K562 (cell line): ENCODE results near the gene MT1M. TPM values are rescaled to one million over a fixed set of nuclear protein-coding genes. Genes with fewer than 3 reads are reported as not detected.

ENCODE experiments used
- ATAC-seq: fragments of 200-7000 bp; cut with Tn5 transposase; 3 replicates; pipeline ENCODE4 v1.9.1; 2020; ENCODE audit warnings: moderate library complexity
- BruUV-seq: library from RNA; stranded (reverse); fragments of 400-500 nt; replicated peaks from 2 replicates; lab custom pipeline; 2021; lab: Mats Ljungman, UMichigan
- CTCF ChIA-PET: fragments of 300-600 bp; formaldehyde crosslinking; extraction: SDS; loops from one replicate; lab custom pipeline; 2021; ENCODE audit warnings: low intra/inter-chr PET ratio; lab: Yijun Ruan, JAX
- POLR2A ChIA-PET: fragments of 300-600, 350-650 bp; sonication (Branson Sonifier 250); formaldehyde crosslinking; extraction: SDS; loops from one replicate; lab custom pipeline; 2021; ENCODE audit warnings: antibody characterized with exemption, inconsistent platforms; lab: Yijun Ruan, JAX
- DNase-seq, 4 experiments: peaks; one replicate each; pipeline versions ENCODE4 v3.0.0 to v3.0.0-alpha.2; 2011 to 2018; ENCODE audit warnings: low spot score in 3 of 4, mixed read lengths in 3 of 4; ENCODE audit errors: extremely low read depth in 1 of 4
- FAIRE-seq: peaks from 2 replicates; lab custom pipeline; 2011; peaks lifted over from hg19 to GRCh38; lab: Jason Lieb, UNC
- H2AFZ ChIP-seq: 2 replicates; pipeline ENCODE4 v1.6.0; 2011; ENCODE audit warnings: low read depth, low read length, control low read depth, inconsistent platforms
- H3K27ac ChIP-seq: fragments of 200-600 bp; 3 replicates; pipeline ENCODE4 v1.8.0; 2011; ENCODE audit warnings: low read depth, mild to moderate bottlenecking, control low read depth, inconsistent platforms, low read length, moderate library complexity, mixed read lengths; ENCODE audit errors: extremely low read depth
- H3K27me3 ChIP-seq, 2 experiments: fragments of 300-600 bp in 1 of 2; 2 replicates in 1 of 2; 3 replicates in 1 of 2; pipeline versions ENCODE4 v1.6.0 to v1.8.0; 2011; ENCODE audit warnings: inconsistent platforms in 2 of 2, low read length in 2 of 2, mild to moderate bottlenecking in 1 of 2, mixed read lengths in 1 of 2, moderate library complexity in 1 of 2; ENCODE audit not compliant: control insufficient read depth in 2 of 2, insufficient read depth in 2 of 2
- H3K36me3 ChIP-seq: fragments of 300-600 bp; 3 replicates; pipeline ENCODE4 v1.8.0; 2011; ENCODE audit warnings: mild to moderate bottlenecking, low read length, inconsistent platforms; ENCODE audit not compliant: control insufficient read depth, insufficient read depth
- H3K4me1 ChIP-seq, 2 experiments: fragments of 200-600 bp in 1 of 2; replicated peaks in 1 of 2; 2 replicates in 1 of 2; 3 replicates in 1 of 2; pipeline versions ENCODE4 v1.5.1 to v1.8.0; 2011; ENCODE audit warnings: inconsistent platforms in 2 of 2, low read length in 2 of 2, mild to moderate bottlenecking in 1 of 2, mixed read lengths in 1 of 2, moderate library complexity in 1 of 2; ENCODE audit not compliant: control insufficient read depth in 2 of 2, insufficient read depth in 2 of 2
- H3K4me2 ChIP-seq: 2 replicates; pipeline ENCODE4 v1.6.1; 2011; ENCODE audit warnings: low read length, control low read depth, inconsistent platforms, mixed read lengths; ENCODE audit not compliant: insufficient read depth
- H3K4me3 ChIP-seq: fragments of 200-600 bp; sonication (generic), shearing (Covaris generic); 2 replicates; pipeline ENCODE4 v1.5.1; 2016; ENCODE audit warnings: control low read depth, inconsistent platforms
- H3K79me2 ChIP-seq: fragments of 200-600 bp; 3 replicates; pipeline ENCODE4 v1.8.0; 2011; ENCODE audit warnings: low read length, inconsistent platforms; ENCODE audit not compliant: control insufficient read depth, insufficient read depth
- H3K9ac ChIP-seq, 2 experiments: 2 replicates each; pipeline versions ENCODE4 v1.6.0 to v1.6.1; 2011; ENCODE audit warnings: low read depth in 2 of 2, low read length in 2 of 2, control low read depth in 1 of 2, inconsistent platforms in 1 of 2, mild to moderate bottlenecking in 1 of 2, mixed read lengths in 1 of 2; ENCODE audit not compliant: insufficient read depth in 1 of 2
- H3K9me1 ChIP-seq: one replicate; pipeline ENCODE4 v1.6.0; 2011; ENCODE audit warnings: inconsistent platforms, mild to moderate bottlenecking, low read length, moderate library complexity; ENCODE audit not compliant: control insufficient read depth, insufficient read depth
- H3K9me3 ChIP-seq: replicated peaks from 2 replicates; pipeline ENCODE4 v1.5.1; 2011; ENCODE audit warnings: low read depth, low read length, inconsistent platforms; ENCODE audit not compliant: control insufficient read depth, insufficient read depth
- H4K20me1 ChIP-seq: replicated peaks from 2 replicates; pipeline ENCODE4 v1.6.1; 2011; ENCODE audit warnings: low read length, inconsistent platforms, mixed read lengths; ENCODE audit not compliant: control insufficient read depth, insufficient read depth
- BCOR ChIP-seq: fragments of 450-650 bp; IDR thresholded peaks from 2 replicates; pipeline ENCODE4 v1.6.1; 2016
- FOXM1 ChIP-seq, 2 experiments: fragments of 450-650 bp in 1 of 2; sonication (generic) in 1 of 2; formaldehyde crosslinking in 1 of 2; IDR thresholded peaks; 2 replicates each; pipeline versions ENCODE4 v1.6.1 to v1.9.0; 2017 to 2022; ENCODE audit warnings: low read depth in 2 of 2, mild to moderate bottlenecking in 2 of 2, missing genetic modification reagents in 1 of 2, moderate library complexity in 1 of 2
- FOXP1 ChIP-seq: sonication (generic); formaldehyde crosslinking; IDR thresholded peaks from 2 replicates; pipeline ENCODE4 v1.8.0; 2022; ENCODE audit warnings: mild to moderate bottlenecking, missing genetic modification reagents
- GTF2A2 ChIP-seq: IDR thresholded peaks from 2 replicates; pipeline ENCODE4 v1.6.1; 2016; ENCODE audit warnings: mild to moderate bottlenecking, missing genetic modification characterization, missing compliant biosample characterization
- GTF2E2 ChIP-seq: fragments of 200-800 bp; sonication (Bioruptor generic); IDR thresholded peaks from 2 replicates; pipeline ENCODE4 v1.6.1; 2016; ENCODE audit warnings: missing genetic modification characterization, missing compliant biosample characterization
- HDAC2 ChIP-seq: fragments of 450-650 bp; IDR thresholded peaks from 2 replicates; pipeline ENCODE4 v1.6.1; 2016; ENCODE audit warnings: mild to moderate bottlenecking
- KLF1 ChIP-seq: fragments of 450-650 bp; IDR thresholded peaks from 2 replicates; pipeline ENCODE4 v1.6.1; 2016; ENCODE audit warnings: missing genetic modification characterization, missing compliant biosample characterization
- PML ChIP-seq: IDR thresholded peaks from 2 replicates; pipeline ENCODE4 v1.6.1; 2012; ENCODE audit warnings: low read length, inconsistent platforms
- RAD51 ChIP-seq: fragments of 450-650 bp; IDR thresholded peaks from 2 replicates; pipeline ENCODE4 v1.7.1; 2016; ENCODE audit warnings: low read depth, mild to moderate bottlenecking, borderline replicate concordance
- SMARCC2 ChIP-seq: fragments of 450-650 bp; IDR thresholded peaks from 2 replicates; pipeline ENCODE4 v1.6.1; 2017; ENCODE audit warnings: antibody characterized with exemption, moderate library complexity, mild to moderate bottlenecking, low read depth
- TAF15 ChIP-seq: fragments of 200-400 bp; formaldehyde crosslinking; IDR thresholded peaks from 2 replicates; pipeline ENCODE4 v1.6.1; 2017; ENCODE audit warnings: mild to moderate bottlenecking, low read depth, low read length, moderate library complexity
- U2AF2 ChIP-seq: fragments of 200-400 bp; formaldehyde crosslinking; optimal IDR thresholded peaks from 2 replicates; pipeline ENCODE3; 2017; ENCODE audit warnings: low read depth, mild to moderate bottlenecking, low read length
- ZFX ChIP-seq: sonication (generic); formaldehyde crosslinking; IDR thresholded peaks from 2 replicates; pipeline ENCODE4 v1.8.0; 2022; ENCODE audit warnings: mild to moderate bottlenecking, missing genetic modification reagents, moderate library complexity
- WGBS: fragments of 100-300 bp; shearing (Covaris generic); methylation state at CpG from one replicate; pipeline ENCODE4 v1.1.6; 2016; ENCODE audit warnings: low coverage, mixed read lengths; ENCODE audit not compliant: insufficient coverage; ENCODE audit errors: missing lambda C conversion rate; 5-methylcytosine and 5-hydroxymethylcytosine counted together
- in situ Hi-C: fragments of 300-500 bp; cut with MboI; formaldehyde crosslinking; loops from 4 replicates; pipeline ENCODE4 v1.15.0; 2018; ENCODE audit warnings: inconsistent platforms, mixed read lengths
- intact Hi-C: fragments of 100-400 bp; cut with micrococcal nuclease; formaldehyde crosslinking; loops from 2 replicates; pipeline ENCODE4 v1.14.2; 2022
- polyA plus RNA-seq, 8 experiments: library from polyadenylated mRNA; depleted of rRNA in 4 of 8; stranded (reverse) in 5 of 8; unstranded in 3 of 8; fragments of >200 nt; fragmentation: Nextera tagmentation in 2 of 8; fragmentation: Illumina TruSeq in 1 of 8; extraction: Ambion mirVana in 2 of 8; extraction: Trizol in 1 of 8; gene quantifications; 2 replicates each; pipeline versions ENCODE4 v1.2.1 to v1.2.3, GENCODE V29; 2011 to 2014; ENCODE audit warnings: inconsistent platforms in 1 of 8, missing spikeins in 1 of 8
- total RNA-seq, 7 experiments: library from RNA; depleted of rRNA in 6 of 7; stranded (reverse); fragments of >200 nt in 6 of 7; fragmentation: Illumina TruSeq in 2 of 7; extraction: Trizol in 2 of 7; gene quantifications; 2 replicates each; pipeline versions ENCODE4 v1.2.1 to v1.2.3, GENCODE V29; 2011 to 2021; ENCODE audit warnings: low replicate concordance in 1 of 7
- TF ChIP-seq, protein P1 (sequence below): fragments of 450-650 bp; formaldehyde crosslinking; IDR thresholded peaks from 2 replicates; pipeline ENCODE4 v1.4.0; 2022; ENCODE audit warnings: mild to moderate bottlenecking, moderate library complexity
- TF ChIP-seq, protein P2 (sequence below): sonication (generic); formaldehyde crosslinking; IDR thresholded peaks from 2 replicates; pipeline ENCODE4 v1.8.0; 2022; ENCODE audit warnings: mild to moderate bottlenecking, missing genetic modification reagents
- TF ChIP-seq, protein P3 (sequence below): fragments of 250-450 bp; sonication (Bioruptor Pico); IDR thresholded peaks from 2 replicates; pipeline ENCODE4 v1.4.0; 2020; ENCODE audit warnings: mild to moderate bottlenecking, moderate library complexity
- TF ChIP-seq, protein P4 (sequence below): sonication (generic); formaldehyde crosslinking; IDR thresholded peaks from 2 replicates; pipeline ENCODE4 v1.8.1; 2023; ENCODE audit warnings: mild to moderate bottlenecking, missing genetic modification reagents

The MT1M gene
- total and polyA plus RNA-seq, 9 of the 15 experiments (the other 6 are each of a cell fraction or from before 2014, with no cell fraction given), result not detected

DNA sequence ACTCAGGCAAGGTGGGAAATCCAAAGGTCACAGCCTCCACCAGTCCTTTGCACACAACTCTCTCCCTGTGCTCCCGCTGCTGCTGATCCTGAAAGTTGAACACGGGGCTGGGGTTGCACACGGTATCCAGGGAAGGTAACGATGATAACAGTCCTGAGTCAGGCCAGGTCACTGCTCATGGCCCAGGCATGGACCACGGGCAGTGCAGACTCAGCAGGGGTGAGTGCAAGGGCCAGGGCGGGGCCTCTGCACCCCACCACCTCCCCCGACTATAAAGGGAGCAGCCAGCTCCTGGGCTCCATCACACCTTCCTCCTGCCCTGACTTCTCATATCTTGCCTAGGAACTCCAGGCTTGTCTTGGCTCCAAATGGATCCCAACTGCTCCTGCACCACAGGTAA lies 19.1 kb downstream of the MT1M start, which contains the start of gene MT1B:
Gene MT1B, plus strand, starts transcription at position 301 of the 400 bp plus-strand sequence. Its CDS starts 68 bp downstream, at position 369.
- FAIRE-seq, result no peak
- Histone ChIP-seq H3K9ac (no peak within 1 kb of the TSS), H2AFZ (no peak within 1 kb of the TSS), H3K4me3 (no peak within 1 kb of the TSS), H3K9me1 (no peaks in the 10 kb centered on the region), H3K4me2 (no peak within 1 kb of the TSS), H3K9me3 (no peaks in the 10 kb centered on the region)
- no peak for ATAC-seq
- BruUV-seq, result no TSS peak
- TF ChIP-seq, protein P1, sequence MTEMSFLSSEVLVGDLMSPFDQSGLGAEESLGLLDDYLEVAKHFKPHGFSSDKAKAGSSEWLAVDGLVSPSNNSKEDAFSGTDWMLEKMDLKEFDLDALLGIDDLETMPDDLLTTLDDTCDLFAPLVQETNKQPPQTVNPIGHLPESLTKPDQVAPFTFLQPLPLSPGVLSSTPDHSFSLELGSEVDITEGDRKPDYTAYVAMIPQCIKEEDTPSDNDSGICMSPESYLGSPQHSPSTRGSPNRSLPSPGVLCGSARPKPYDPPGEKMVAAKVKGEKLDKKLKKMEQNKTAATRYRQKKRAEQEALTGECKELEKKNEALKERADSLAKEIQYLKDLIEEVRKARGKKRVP (CRISPR knock-in tag), result no peak
- TF ChIP-seq RAD51, result no peak
- no peak for TF ChIP-seq BCOR
- no peak for TF ChIP-seq U2AF2
- TF ChIP-seq FOXP1 (CRISPR knock-in tag), result no peak
- TF ChIP-seq, protein P2, sequence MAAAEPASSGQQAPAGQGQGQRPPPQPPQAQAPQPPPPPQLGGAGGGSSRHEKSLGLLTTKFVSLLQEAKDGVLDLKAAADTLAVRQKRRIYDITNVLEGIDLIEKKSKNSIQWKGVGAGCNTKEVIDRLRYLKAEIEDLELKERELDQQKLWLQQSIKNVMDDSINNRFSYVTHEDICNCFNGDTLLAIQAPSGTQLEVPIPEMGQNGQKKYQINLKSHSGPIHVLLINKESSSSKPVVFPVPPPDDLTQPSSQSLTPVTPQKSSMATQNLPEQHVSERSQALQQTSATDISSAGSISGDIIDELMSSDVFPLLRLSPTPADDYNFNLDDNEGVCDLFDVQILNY (CRISPR knock-in tag), result no peak
- TF ChIP-seq PML, result no peak
- TF ChIP-seq, protein P3, sequence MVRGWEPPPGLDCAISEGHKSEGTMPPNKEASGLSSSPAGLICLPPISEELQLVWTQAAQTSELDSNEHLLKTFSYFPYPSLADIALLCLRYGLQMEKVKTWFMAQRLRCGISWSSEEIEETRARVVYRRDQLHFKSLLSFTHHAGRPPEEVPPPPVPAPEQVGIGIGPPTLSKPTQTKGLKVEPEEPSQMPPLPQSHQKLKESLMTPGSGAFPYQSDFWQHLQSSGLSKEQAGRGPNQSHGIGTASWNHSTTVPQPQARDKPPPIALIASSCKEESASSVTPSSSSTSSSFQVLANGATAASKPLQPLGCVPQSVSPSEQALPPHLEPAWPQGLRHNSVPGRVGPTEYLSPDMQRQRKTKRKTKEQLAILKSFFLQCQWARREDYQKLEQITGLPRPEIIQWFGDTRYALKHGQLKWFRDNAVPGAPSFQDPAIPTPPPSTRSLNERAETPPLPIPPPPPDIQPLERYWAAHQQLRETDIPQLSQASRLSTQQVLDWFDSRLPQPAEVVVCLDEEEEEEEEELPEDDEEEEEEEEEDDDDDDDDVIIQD (CRISPR knock-in tag), result no peak
- no peak for TF ChIP-seq FOXM1 (IDR thresholded peaks at IDR 0.05; ENCODE audit: low read depth)
- TF ChIP-seq FOXM1 (CRISPR knock-in tag; IDR thresholded peaks at IDR 0.05; ENCODE audit: low read depth), result no peak
- no peak for TF ChIP-seq TAF15
- TF ChIP-seq HDAC2, result no peak
- no peak for TF ChIP-seq ZFX (CRISPR knock-in tag)
- TF ChIP-seq SMARCC2, result no peak
- TF ChIP-seq GTF2A2, result no peak
- no peak for TF ChIP-seq KLF1 (tag)
- TF ChIP-seq, protein P4, sequence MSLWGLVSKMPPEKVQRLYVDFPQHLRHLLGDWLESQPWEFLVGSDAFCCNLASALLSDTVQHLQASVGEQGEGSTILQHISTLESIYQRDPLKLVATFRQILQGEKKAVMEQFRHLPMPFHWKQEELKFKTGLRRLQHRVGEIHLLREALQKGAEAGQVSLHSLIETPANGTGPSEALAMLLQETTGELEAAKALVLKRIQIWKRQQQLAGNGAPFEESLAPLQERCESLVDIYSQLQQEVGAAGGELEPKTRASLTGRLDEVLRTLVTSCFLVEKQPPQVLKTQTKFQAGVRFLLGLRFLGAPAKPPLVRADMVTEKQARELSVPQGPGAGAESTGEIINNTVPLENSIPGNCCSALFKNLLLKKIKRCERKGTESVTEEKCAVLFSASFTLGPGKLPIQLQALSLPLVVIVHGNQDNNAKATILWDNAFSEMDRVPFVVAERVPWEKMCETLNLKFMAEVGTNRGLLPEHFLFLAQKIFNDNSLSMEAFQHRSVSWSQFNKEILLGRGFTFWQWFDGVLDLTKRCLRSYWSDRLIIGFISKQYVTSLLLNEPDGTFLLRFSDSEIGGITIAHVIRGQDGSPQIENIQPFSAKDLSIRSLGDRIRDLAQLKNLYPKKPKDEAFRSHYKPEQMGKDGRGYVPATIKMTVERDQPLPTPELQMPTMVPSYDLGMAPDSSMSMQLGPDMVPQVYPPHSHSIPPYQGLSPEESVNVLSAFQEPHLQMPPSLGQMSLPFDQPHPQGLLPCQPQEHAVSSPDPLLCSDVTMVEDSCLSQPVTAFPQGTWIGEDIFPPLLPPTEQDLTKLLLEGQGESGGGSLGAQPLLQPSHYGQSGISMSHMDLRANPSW (CRISPR knock-in tag), result no peak
- no peak for TF ChIP-seq GTF2E2
- TF ChIP-seq, all 486 proteins: peak for 0
- WGBS, result under 1% methylated on average over 7 of the region's 7 CpGs
- intact Hi-C loops, result no loop called here
- in situ Hi-C loops, result no loop called here
- H3K27ac ChIP-seq, result no peak within 1 kb of the TSS
- POLR2A ChIA-PET, result no interaction called here
- CTCF ChIA-PET, result no interaction called here
- H4K20me1 ChIP-seq, result no peaks in the 10 kb centered on the region; the same call in 1 of the 2 replicates
- H3K79me2 ChIP-seq, result no peaks in the 10 kb centered on the region
- H3K27me3 ChIP-seq, result peaks cover 33 to 70% of the 10 kb centered on the region in 2 experiments; a peak in 4 of 5 replicates
- H3K4me1 ChIP-seq, result peaks cover 0 to 5% of the 10 kb centered on the region in 2 experiments; a peak in 1 of 5 replicates
- no peak for DNase-seq
- no peaks in the 10 kb centered on the region for H3K36me3 ChIP-seq
